ENCODE results near the gene TNFRSF19.
A peak's percentile ranks its signal among the peaks of the same experiment; 100 is the strongest.

TNFRSF19 gene

DNA sequence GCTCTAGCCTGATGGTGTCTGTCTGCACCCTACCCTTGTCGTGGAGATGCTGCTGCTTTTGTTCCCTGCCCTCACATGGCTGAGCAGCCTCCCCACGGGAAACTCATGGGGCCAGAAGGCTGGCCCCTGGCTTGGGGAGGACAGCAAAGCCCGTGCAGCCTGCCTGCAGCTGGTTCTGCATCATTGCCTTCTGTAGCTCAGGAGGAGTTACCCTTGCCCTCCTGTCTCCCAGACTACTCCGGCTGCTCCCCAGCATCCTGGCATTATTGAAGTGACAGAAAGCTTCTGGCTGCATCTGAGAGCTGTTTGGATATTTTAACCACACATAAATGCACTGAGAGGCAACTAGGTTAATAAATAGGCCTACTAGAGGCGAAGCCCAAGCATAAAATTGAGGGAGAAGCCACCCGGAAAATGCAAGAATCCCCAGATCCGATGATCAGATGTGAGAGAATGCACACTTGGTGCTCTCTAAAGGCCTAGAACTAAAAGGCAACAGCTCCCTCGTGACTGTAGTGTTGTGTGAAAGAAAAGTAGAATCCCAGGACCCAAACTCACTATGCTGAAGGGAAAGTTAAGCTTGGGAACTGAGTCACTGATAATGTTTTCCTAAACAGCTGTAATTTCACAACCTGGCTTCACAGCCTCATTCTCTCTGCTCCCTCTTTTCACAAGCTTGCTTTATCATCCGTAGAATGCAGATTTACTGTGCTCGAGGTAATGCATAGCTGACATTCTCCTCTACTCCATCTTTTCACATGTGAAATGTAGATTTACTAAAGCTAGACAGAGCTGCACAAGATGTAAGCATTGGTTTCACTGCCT, 110.8 kb downstream of the TNFRSF19 start:
- no peak for DNase-seq

DNA sequence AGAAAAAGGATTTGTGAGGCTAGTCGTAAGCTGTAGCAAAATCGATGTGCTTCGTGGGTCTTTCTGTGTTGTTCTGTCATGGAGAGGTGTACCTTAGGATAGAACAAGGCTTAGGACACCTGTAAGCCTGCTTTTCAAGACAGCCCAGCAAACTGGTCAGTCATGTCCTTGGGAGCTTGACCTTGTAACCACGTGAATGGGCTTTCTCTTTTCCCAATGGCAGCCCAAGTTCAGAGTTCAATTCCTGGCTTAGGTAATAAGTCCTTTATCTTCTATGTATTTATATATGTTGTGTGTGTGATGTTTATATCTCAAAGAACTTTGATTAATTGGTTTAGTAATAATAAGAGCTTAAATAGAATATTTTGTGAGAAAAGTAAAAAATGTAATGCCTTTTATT, 112.9 kb downstream of the TNFRSF19 start:
- DNase-seq: no peak

DNA sequence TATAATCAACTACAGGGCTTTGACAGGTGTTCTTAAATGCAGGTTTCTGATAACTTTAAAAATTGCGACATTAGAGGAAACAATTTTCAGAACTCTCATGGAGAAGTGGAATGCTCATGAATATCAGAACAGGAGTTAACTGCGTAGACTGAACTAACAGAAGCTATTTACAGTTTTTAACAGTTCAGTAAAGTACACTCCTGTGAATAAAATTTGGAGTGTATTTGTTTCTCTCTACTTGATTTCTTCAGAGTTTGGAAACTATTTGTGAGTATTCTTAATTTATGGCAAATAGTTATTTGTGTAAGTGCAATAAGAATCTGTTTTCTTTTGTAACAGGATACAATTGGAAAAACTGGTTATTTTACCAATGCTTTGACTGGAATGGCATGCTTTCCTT, 114.4 kb downstream of the TNFRSF19 start:
- no peak for DNase-seq

DNA sequence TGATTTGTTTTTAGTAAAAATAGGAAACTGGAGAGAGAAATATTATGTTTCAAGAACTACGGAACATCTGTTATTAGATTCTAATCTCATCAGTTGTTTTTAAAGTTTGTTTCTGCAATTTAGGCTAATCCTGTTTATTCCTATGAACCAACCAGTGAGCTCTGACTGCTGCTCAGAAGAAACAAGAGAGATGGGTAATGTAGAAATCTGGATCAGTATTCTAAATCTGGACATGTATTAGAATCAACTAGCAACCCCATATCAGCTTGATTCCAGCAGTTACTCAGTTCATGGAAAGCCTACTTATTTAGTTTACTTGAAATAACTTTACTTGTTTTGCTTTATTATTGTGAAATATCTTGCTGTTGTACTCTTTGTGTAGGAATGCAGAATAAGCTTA, 115.2 kb downstream of the TNFRSF19 start:
- no peak for DNase-seq

DNA sequence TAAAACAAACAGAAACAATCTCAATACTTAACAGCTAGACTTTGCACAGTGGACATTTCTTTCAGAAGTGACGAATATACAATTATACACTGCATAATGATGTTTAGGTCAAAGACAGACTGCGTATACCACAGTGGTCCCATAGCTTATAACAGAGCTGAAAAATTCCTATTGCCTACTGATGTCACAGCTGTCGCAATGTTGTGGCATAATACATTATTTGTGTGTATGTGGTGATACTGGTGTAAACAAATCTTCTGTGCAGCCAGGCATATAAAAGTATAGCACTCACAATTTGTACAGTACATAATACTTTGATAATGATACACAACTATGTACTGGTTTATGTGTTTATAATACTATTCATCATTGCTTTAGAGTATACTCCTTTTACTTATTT, 116.7 kb downstream of the TNFRSF19 start:
- no peak for DNase-seq

DNA sequence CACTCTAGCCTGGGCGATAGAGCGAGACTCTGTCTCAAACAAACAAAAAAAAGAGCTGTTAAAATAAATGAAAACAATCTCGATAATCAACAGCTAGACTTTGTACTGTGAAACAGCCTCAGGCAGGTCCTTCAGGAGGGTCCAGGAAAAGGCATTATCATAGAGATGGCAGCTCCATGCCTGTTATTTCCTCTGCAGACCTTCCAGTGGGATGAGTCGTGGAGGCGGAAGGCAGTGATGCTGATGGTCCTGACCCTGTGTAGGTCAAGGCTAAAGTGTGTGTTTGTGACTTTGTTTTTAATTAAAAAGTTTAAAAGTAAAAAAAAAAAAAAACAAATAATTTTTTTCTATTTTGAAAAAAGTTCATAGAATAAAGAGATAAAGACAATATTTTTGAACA, 117.4 kb downstream of the TNFRSF19 start:
- no peak for DNase-seq

DNA sequence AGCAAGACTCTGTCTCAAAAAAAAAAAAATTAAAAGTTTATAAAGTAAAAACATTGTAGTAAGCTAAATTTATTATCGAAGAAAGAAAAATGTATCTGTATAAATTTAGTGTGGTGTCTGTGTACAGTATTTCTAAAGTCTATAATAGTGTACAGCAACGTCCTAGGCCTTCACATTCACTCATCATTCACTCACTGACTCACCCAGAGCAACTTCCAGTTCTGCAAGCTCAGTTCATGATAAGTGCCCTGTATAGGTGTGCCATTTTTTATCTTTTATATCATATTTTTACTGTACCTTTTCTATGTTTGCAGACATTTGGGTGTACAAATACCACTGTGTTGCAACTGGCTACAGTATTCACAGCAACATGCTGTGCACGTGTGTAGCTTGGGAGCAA, 118.1 kb downstream of the TNFRSF19 start:
- DNase-seq: no peak

DNA sequence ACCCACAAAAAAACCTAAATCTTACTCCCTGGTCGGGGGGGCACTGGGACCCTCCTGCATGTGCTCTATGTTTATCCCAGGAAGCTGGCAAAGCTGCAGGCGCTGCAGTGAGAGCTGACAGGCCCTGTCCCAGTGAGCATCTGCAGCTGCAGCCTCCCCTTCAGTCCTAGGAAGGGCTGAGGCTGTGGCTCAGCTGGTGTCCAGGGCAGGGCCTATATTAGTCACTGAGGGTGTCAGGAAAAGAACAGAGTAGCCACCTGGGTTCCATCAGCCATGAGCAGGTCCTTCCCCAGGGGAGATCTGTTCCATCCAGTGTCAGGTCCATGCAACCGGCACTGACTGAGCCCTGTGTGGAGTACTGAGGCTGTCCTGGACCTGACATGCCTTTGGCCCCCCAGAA, 120.5 kb downstream of the TNFRSF19 start:
- no peak for DNase-seq

DNA sequence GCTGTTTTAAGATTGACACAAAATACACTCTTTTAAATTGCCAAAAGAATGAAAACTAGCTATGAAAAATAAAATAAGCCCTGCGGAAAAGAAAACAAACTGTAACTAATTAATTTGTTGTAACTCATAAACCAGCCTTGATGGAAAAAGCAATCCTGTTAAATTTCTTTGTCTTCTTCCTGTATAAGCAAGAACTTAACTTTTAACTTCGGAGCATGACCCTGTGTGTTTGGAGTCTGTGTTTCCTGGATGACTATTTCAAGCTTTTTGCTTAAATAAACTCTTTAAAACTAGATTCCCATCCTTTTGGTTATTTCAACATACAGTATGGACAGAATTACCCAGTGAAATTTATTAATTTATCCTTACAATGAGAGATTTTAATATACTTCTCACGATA, 122.6 kb downstream of the TNFRSF19 start:
- DNase-seq: no peak

DNA sequence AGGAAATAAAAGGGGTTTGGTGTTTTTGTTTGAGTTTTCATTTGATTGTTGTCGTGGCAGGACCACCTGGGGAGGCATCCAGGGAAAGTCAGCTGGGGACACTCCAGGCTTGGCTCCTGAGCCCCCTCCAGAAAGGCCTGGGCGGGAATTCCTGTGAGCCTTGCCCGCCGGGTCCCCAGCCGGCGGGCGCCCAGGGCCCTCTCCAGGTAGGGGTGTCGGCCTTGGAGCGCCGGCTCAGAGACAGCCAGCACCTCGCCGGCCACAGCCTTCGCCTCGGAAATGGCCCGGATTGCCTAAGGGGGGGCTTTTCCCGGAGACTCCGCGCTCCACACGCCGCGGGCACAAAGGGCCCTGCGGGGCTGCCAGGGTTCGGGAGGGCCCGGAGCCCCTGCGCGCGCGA, 125.0 kb downstream of the TNFRSF19 start:
- DNase-seq: no peak

DNA sequence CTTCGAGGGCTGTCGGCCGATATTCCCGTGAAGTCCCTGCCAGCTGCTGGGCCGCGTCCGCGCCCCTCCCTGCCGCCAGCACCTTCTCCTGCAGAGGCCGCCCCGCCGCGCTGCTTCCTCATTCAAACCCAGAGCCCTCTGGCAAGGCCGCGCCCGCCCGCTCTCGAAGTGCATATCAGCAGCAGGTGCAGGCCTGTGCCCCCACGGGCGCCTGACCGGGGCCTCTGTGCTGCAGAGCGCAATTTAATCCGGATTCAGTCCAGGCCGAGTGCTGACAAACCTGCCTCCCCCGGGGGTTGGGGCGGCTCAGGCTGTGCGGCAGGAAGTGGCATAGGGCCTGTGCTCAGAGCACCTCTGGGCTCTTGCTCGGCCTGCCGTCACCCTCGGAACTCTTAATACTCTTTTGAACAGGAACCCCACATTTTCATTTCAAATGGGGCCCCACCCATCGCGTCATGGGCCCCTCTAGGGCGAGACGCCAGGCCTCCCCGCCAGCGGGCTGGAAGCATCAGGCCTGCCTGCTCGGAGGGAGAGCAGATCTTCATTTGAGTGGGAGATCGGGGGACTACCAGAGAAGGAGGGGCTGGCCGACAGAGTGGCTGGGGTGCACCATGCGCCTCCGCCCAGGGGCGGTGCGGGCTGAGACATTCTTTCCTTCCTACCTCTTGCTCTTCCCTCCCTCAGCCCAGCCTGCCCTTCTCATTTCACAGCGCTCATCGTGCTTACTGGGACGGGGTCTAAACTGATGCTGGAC, 125.7 kb downstream of the TNFRSF19 start:
- DNase-seq: peak in 1 of 56 donors; percentile 10

DNA sequence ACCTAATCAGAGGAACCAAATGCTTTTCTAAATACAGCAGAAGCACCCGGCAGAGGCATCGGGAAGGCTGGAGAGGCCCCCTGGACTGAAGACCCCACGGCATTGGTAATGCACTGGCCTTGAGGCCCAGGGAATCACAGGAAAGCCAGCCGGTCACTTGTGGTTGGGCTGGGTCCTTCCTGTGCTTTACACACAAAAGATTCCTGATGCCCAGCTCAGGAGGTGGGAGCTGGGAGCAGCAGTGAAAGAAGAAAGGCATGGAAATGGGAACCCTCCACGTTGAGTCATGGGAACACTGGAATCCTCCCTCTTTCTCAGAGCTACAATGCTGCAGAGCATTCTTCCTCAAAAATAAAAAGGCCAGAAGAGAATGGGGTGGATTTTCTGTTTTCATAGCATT, 126.4 kb downstream of the TNFRSF19 start:
- no peak for DNase-seq

DNA sequence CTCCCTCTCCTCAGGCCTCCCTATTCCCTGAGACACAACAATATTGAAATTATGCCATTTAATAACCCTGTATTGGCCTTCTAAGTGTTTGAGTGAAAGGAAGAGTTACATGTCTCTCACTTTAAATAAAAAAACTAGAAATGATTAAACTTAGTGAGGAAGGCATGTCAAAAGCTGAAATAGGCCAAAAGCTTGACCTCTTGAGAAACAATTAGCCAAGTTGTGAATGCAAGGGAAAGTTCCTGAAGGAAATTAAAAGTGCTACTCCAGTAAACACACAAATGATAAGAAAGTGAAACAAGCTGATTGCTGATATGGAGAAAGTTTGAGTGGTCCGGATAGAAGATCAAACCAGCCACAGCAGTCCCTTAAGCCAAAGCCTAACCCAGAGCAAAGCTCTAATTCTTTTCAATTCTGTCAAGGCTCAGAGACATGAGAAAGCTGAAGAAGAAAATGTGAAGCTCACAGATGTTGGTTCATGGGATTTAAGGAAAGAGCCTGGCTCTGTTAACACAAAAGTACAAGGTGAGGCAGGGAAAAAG, 127.6 kb downstream of the TNFRSF19 start:
- no peak for DNase-seq

DNA sequence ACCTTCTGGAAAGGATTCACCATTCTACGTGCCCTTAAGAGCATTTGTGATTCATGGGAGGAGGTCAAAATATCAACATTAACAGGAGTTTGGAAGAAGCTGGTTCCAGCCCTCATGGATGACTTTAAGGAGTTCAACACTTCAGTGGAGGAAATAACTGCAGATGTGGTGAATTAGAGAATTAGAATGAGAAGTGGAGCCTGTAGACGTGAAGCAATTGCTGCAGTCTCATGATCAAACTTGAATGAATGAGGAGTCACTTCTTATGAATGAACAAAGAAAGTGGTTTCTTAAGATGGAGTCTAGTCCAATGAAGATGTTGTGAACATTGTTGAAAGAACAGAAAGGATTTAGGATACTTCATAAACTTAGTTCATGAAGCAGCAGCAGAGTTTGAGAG, 129.1 kb downstream of the TNFRSF19 start:
- no peak for DNase-seq

DNA sequence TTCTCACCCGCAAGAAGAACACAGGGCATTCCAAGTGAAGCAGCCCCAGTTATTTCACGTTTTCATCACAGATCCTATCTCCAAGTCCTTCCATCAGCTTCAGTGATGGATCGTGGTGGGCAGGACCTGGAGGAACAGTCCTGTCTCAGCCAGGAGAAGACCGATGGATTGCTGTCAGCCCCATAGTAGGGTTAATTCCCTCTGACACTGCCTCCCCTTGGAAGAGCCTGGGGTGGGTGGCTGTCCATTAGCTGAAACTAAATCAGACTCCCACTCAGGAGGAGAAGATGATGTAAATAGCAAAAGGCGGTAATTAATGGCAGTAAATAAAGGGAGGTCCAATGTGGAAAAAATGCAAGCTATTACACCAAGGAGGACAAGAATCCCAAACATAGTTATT, 131.0 kb downstream of the TNFRSF19 start:
- no peak for DNase-seq

DNA sequence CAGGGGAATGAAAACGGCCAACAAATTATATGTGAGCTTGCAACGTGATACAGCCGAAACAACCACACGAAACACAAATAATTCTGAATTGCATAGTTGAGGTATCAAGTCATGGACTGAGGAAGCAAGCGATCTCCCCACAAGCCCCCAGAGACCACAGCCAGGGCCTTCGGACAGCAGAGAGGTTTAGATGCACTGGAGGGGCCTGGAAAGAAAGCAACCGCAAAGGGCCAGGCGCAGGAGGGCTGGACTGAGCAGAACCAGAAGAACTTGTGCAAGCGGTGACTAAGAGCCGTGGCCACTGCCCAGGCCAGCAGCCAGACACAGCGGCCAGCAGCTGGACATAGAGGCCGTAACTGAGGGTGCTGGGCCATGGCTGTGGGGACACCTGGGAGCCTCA, 131.4 kb downstream of the TNFRSF19 start:
- no peak for DNase-seq

DNA sequence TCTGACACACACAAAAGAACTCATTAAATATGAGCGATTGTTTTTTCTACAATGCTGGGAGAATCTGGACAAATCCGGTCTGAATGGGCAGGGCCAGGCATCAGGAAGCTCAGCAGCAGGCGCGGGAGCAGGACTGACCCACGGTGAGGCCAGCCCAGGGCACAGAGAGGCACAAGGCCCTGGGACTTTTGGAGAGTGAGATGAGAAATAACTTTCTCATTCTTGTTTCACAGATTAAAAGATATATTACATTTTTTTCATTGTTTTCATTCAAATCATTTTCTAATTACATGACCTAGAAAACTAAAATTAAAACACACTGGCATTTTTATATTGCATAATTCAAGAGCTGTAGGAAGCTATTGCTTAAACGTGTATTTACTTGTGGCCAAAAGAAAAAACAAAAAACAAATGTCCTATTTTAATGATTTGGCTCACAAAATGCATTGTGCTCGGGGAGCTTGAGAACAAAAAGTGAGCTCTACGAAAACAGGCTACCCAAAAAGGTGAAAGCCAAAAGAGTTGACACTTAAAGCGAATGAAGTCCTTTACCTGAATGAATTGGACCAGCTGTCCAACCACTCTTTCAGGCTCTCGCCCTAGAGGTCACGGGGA, 133.1 kb downstream of the TNFRSF19 start:
- no peak for DNase-seq

DNA sequence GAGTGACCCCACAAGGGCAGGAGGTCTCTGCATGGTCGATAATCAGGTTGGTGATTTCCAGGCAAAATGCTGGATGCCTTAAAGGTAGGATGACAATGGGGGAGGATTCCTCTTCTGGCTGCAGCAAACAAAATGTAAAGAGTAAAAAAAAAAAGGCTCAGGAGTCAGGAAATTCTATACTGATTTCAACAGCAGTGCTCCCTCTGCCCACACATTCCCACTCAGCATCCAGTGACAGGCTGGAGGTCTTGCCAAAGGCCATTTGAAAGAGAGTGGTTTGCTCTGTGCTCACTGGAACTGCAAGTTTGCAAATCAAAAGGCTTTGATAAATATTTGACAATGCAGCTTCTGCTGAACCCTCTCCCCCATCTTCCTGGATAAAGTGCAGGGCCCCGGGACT, 135.4 kb downstream of the TNFRSF19 start:
- no peak for DNase-seq

DNA sequence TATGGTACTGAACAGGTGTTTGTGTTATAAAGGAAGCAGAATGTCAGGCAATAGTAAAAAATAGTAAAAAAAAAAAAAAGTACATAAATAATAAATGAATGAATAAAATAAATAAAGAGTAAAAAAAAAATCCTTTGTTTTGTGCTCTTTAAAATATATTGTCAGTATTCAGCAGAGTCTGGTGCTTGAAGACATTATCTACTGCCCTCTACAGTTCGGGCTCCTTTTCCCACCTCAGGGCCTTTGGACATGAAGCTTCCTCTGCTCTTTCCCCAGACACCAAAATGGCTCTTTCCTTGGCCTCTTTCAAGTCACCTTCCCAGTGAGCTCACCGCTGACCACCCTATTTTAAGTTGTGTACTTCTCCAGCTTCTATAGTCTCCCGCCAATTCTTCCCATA, 137.5 kb downstream of the TNFRSF19 start:
- DNase-seq: no peak

DNA sequence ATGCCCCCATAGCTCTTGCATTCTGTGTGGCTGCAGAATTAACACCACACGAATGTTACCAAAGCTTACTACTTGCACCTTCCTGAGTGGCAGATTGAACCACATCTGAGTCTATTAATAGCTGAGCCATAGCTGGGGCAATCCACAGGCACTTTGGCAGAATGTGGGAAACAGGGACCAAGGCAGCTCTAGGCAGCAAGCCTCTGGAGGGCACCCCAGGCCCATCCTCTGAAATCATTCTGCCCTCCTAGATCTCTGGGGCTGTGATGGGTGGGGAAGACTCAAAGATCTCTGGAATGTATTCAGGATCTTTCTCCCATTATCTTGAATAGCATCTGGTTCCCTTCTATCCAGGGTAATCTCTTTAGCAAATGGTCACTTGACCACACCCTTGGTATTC, 139.3 kb downstream of the TNFRSF19 start:
- no peak for DNase-seq

DNA sequence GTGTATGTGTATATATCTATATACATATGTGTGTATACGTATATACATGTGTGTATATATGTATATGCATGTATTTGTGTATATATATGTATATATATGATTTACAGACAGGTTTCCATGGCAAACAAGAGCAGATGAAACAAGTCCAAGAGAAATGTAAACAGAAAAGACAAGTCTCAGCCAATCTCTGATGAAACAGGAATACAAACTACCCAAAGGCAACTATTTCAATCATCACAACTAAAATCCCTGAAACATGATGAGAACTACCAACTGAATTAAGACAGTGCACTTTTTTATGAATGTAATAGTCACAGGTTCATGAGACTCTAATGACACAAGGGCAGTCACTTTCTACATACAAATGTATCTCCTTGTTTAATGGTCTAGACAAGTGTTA, 140.2 kb downstream of the TNFRSF19 start:
- DNase-seq: no peak

DNA sequence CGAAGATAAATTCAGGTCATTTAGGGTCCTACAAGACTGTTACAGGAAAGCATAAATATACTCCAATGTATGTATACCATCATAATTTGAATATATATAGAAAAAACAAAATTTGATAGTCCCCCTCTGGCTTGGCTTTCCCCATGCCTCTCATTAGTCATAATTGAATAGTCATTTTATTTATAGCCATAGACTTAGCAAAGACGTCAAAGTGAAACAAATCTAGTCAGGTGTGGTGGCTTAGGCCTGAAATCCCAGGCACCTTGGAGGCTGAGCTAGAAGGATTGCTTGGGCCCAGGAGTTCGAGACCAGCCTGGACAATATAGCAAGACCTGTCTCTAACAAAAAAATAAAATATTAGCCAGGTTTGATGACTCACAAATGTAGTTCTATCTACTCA, 141.1 kb downstream of the TNFRSF19 start:
- DNase-seq: no peak
